GM12891 (cell line): ENCODE measurements around the gene RPS21.

Source experiments
- DNase-seq: peaks from one replicate; pipeline ENCODE4 v3.0.0; 2011; ENCODE audit warnings: low spot score; ENCODE audit not compliant: insufficient read length
- FAIRE-seq: peaks from 2 replicates; lab custom pipeline; 2011; peaks lifted over from hg19 to GRCh38; lab: Jason Lieb, UNC
- PAX5 ChIP-seq: IDR thresholded peaks from 2 replicates; pipeline ENCODE4 v1.6.1; 2011; ENCODE audit warnings: low read length, moderate library complexity, mild to moderate bottlenecking; ENCODE audit not compliant: insufficient read depth, severe bottlenecking
- POLR2A ChIP-seq: IDR thresholded peaks from 2 replicates; pipeline ENCODE4 v1.6.1; 2011; ENCODE audit warnings: low read depth, low read length, control low read depth
- POLR2AphosphoS5 ChIP-seq: IDR thresholded peaks from 2 replicates; pipeline ENCODE4 v1.6.1; 2011; ENCODE audit warnings: low read depth, low read length, control low read depth
- POU2F2 ChIP-seq: IDR thresholded peaks from 2 replicates; pipeline ENCODE4 v1.6.1; 2011; ENCODE audit warnings: low read depth, mild to moderate bottlenecking, control low read depth, low read length, moderate library complexity
- SPI1 ChIP-seq: IDR thresholded peaks from 2 replicates; pipeline ENCODE4 v1.6.1; 2011; ENCODE audit warnings: low read depth, low read length, control low read depth
- TAF1 ChIP-seq: IDR thresholded peaks from 2 replicates; pipeline ENCODE4 v1.6.1; 2011; ENCODE audit warnings: low read depth, low read length, control low read depth

Gene RPS21

GRCh38 chr20:62377064-62377461, 9.8 kb upstream of the RPS21 start:
- DNase-seq: no peak
- TF ChIP-seq TAF1 (no peak), POLR2A (no peak), PAX5 (no peak), POU2F2 (no peak), SPI1 (no peak), POLR2AphosphoS5 (no peak)
- no peak for FAIRE-seq

DNA sequence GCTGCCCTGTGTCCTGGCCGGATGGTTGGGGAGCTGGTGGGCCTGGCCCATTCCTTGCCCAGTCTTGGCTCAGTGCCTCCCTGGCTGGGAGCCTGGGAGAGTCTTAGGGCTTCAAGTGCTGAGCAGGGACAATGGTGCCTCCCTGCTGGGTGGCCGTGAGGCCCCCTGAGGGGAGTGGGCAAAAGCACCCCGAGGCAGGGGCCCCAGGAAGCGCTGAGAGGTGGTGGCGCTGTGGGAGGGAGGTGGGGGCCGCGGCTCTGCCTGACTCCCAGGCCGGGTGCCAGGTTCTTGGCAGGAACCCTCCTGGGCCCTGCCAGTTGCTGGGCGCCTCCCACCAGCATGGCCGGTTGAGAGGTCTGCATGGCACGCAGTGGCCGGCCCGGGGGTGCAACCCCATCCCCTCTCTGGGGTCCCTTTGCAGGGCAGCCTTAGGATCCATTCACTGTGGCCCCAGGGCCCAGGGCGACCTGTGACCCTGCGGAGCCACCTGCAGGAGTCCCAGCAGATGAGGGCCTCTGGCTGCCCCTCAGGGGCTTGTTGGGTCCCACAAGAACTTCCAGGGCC, 9.2 kb upstream of the RPS21 start:
- no peak for TF ChIP-seq POLR2AphosphoS5
- TF ChIP-seq POU2F2: no peak
- TF ChIP-seq POLR2A: no peak
- TF ChIP-seq TAF1: no peak
- no peak for TF ChIP-seq SPI1
- TF ChIP-seq PAX5: no peak
- no peak for FAIRE-seq
- DNase-seq: no peak

DNA sequence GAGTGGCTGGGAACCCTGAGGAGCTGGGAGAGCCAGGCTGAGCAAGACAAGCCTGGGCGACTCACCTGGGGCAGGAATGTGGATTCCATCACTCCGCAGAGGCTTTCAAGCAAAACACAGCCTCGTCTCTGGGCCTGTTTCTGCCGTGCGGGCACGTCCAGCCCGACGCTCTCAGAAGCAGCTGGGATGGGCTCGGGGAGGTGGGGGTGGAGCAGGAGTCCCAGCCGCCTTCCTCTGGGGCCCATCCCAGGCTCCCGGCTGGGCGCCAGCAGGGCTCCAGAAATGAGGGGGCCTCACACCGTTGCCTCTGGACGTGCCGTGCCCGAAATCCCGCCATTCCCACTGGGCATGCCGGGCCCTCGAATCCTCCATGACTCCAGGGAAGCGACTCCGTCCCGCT, 8.7 kb upstream of the RPS21 start:
- TF ChIP-seq POU2F2 (no peak), POLR2A (no peak), TAF1 (no peak), POLR2AphosphoS5 (no peak)
- DNase-seq (no peak), FAIRE-seq (no peak)

DNA sequence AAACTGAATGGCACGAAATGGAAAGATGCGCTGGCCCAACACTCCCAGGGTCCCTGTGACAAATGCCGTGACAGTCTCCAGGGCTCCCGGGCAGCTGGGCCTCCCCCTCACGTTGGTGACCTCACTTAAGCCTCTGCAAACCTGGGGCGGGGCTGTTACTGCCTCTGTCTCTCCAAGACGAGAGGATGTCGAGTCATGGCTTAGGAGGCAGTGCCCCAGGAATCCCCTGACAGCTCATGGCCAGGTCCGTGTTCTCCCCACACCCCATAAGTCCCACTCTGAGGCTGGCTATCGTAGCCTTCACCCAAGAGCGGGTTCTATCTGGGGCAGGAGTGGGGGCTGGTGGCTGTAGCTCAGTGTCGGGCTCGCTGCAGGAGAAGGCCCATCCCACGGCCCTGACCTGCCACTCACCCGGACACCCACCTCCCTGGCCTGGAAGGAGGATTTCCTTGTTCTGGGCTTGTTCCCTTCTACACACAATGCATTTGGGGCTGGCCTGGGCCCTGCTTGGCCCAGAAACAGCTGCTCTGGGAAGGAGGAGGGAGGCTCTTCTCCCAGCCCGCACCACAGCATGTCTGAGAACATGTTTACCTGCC, 5.6 kb upstream of the RPS21 start:
- FAIRE-seq: no peak
- no peak for DNase-seq
- no peak for TF ChIP-seq POLR2A
- no peak for TF ChIP-seq SPI1
- no peak for TF ChIP-seq PAX5
- TF ChIP-seq POLR2AphosphoS5: no peak
- no peak for TF ChIP-seq TAF1
- TF ChIP-seq POU2F2: no peak

- no peak for TF ChIP-seq POU2F2
- no peak for TF ChIP-seq PAX5
- no peak for TF ChIP-seq POLR2A
- TF ChIP-seq TAF1: no peak
- TF ChIP-seq SPI1: no peak
- TF ChIP-seq POLR2AphosphoS5: no peak
- DNase-seq (no peak), FAIRE-seq (peak; percentile 40)
These were observed 5.1 kb upstream of the RPS21 start for GRCh38 chr20:62381842-62382241.

GRCh38 chr20:62382306-62383198, 4.4 kb upstream of the RPS21 start:
- FAIRE-seq (peak; percentile 91), DNase-seq (peak; percentile 89)
- TF ChIP-seq POU2F2 (0 out of 2 replicates have a peak, but pooled peaks have one; percentile 31), SPI1 (no peak)

- TF ChIP-seq POLR2A (no peak), SPI1 (no peak), POU2F2 (no peak), TAF1 (no peak), PAX5 (no peak), POLR2AphosphoS5 (no peak; the same call in 1 of the 2 replicates)
- FAIRE-seq: no peak
- DNase-seq: no peak
These were observed 463 bp downstream of the RPS21 start for GRCh38 chr20:62387219-62387913.

GRCh38 chr20:62387933-62388635, 1.2 kb downstream of the RPS21 start:
- TF ChIP-seq PAX5 (no peak), SPI1 (no peak), POLR2A (no peak), POLR2AphosphoS5 (no peak; the same call in 1 of the 2 replicates), TAF1 (no peak), POU2F2 (no peak)
- FAIRE-seq: no peak
- no peak for DNase-seq
